Suprapubic skin (tissue), 3 donors: Measurements from ENCODE around the gene DEPDC7.

Source experiments
- CTCF ChIP-seq, 2 donors: fragments of 200-600 bp in 1 of 2; fragments of 450-650 bp in 1 of 2; sonication (generic) in 1 of 2; IDR thresholded peaks; one replicate each; pipeline ENCODE4 v1.5.1; 2016 to 2019; ENCODE audit warnings: antibody characterized with exemption in 2 of 2, mild to moderate bottlenecking in 1 of 2, moderate library complexity in 1 of 2
- EP300 ChIP-seq: sonication (generic); formaldehyde crosslinking; IDR thresholded peaks from one replicate; pipeline ENCODE4 v1.6.1; 2017; ENCODE audit warnings: antibody characterized with exemption
- POLR2A ChIP-seq, 2 donors: fragments of 450-650 bp; IDR thresholded peaks; one replicate each; pipeline ENCODE4 v1.6.1; 2017; ENCODE audit warnings: antibody characterized with exemption in 2 of 2, mild to moderate bottlenecking in 2 of 2, moderate library complexity in 2 of 2

DNA sequence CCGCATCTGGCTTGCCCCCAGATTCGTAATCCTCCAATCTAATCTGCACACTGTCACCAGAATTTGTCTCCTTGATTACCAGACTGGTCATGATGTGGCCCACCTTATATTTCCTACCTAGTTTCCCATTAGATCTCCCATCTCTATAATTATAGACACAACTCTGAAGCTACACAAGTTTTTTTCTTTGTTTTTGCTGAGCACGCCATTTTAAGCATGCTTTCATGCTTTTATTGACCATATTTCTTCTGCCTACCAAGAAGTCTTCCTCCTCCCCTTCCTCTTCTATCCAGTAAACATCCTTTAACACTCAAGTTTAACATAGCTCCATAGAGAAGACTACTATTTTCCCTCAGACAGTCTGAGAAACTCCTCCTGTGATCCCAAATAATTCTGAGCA lies 24.3 kb upstream of the DEPDC7 start:
- no peak for TF ChIP-seq EP300
- TF ChIP-seq CTCF (IDR thresholded peaks at IDR 0.05), result no peak
- no peak for TF ChIP-seq POLR2A (IDR thresholded peaks at IDR 0.05)
